Esophagus muscularis mucosa (tissue), 3 donors: ENCODE results near the gene ARHGEF12.

Source experiments
- CTCF ChIP-seq, 3 experiments: fragments of 200-600 bp in 2 of 3; fragments of 450-650 bp in 1 of 3; sonication (generic) in 2 of 3; IDR thresholded peaks; one replicate each; pipeline ENCODE4 v1.5.1; 2017 to 2019; ENCODE audit warnings: antibody characterized with exemption in 3 of 3, mild to moderate bottlenecking in 2 of 3, moderate library complexity in 1 of 3
- EP300 ChIP-seq: sonication (generic); formaldehyde crosslinking; IDR thresholded peaks from one replicate; pipeline ENCODE4 v1.6.1; 2017; ENCODE audit warnings: antibody characterized with exemption

GRCh38 chr11:120473503-120473902 is 137.3 kb downstream of the ARHGEF12 start:
- TF ChIP-seq CTCF (IDR thresholded peaks at IDR 0.05) (no peak), EP300 (no peak)
